ENCODE data around the gene RAD51B. TPM values are rescaled to one million over a fixed set of nuclear protein-coding genes. Genes with fewer than 3 reads are reported as not detected.
"Not testable (repeated sequence)": the region's sequence is repeated elsewhere in the genome, so short reads cannot be mapped to it uniquely, and the experiment has no call there.

The RAD51B gene
- total RNA-seq, 2 donors from 2014 or later, result 37.0 to 49.7 TPM

- Mint-ChIP-seq H3K27ac (no peak overlapping the region), H3K4me1 (no peaks in the 10 kb centered on the region), H3K36me3 (ENCODE audit: low read depth) (no peaks in the 10 kb centered on the region), H3K4me3 (no peak overlapping the region), H3K9me3 (no peaks in the 10 kb centered on the region), H3K27me3 (no peaks in the 10 kb centered on the region)
- no peak for ATAC-seq (replicated peaks)
Observed at GRCh38 chr14:68041876-68042354, 222.3 kb downstream of the RAD51B start.

GRCh38 chr14:68042586-68043210 is 223.1 kb downstream of the RAD51B start:
- H3K27me3 Mint-ChIP-seq, result no peaks in the 10 kb centered on the region

GRCh38 chr14:68043752-68044151 is 224.2 kb downstream of the RAD51B start:
- H3K4me3 Mint-ChIP-seq, result no peak overlapping the region
- no peak for ATAC-seq (replicated peaks)
- no peaks in the 10 kb centered on the region for H3K36me3 Mint-ChIP-seq (ENCODE audit: low read depth)
- H3K4me1 Mint-ChIP-seq, result no peaks in the 10 kb centered on the region
- no peaks in the 10 kb centered on the region for H3K9me3 Mint-ChIP-seq
- no peak overlapping the region for H3K27ac Mint-ChIP-seq
- no peaks in the 10 kb centered on the region for H3K27me3 Mint-ChIP-seq

More at GRCh38 chr14:68042586-68043210, 223.1 kb downstream of the RAD51B start:
- no peaks in the 10 kb centered on the region for H3K9me3 Mint-ChIP-seq
- no peak overlapping the region for H3K27ac Mint-ChIP-seq
- no peak for ATAC-seq (replicated peaks)
- no peak overlapping the region for H3K4me3 Mint-ChIP-seq
- no peaks in the 10 kb centered on the region for H3K36me3 Mint-ChIP-seq (ENCODE audit: low read depth)
- H3K4me1 Mint-ChIP-seq, result no peaks in the 10 kb centered on the region

- ATAC-seq (replicated peaks), result no peak
- Mint-ChIP-seq H3K9me3 (no peaks in the 10 kb centered on the region), H3K27me3 (no peaks in the 10 kb centered on the region), H3K27ac (no peak overlapping the region), H3K4me3 (no peak overlapping the region), H3K4me1 (no peaks in the 10 kb centered on the region), H3K36me3 (ENCODE audit: low read depth) (no peaks in the 10 kb centered on the region)
Observed at GRCh38 chr14:68047906-68048305, 228.3 kb downstream of the RAD51B start.

- not testable (repeated sequence) for ATAC-seq (replicated peaks); H3K27me3 Mint-ChIP-seq; H3K4me3 Mint-ChIP-seq; H3K4me1 Mint-ChIP-seq; H3K9me3 Mint-ChIP-seq; H3K36me3 Mint-ChIP-seq (ENCODE audit: low read depth); H3K27ac Mint-ChIP-seq
Observed at GRCh38 chr14:68048815-68049214, 229.2 kb downstream of the RAD51B start.

- Mint-ChIP-seq H3K4me3 (no peak overlapping the region), H3K27me3 (no peaks in the 10 kb centered on the region), H3K9me3 (no peaks in the 10 kb centered on the region), H3K4me1 (no peaks in the 10 kb centered on the region), H3K27ac (no peak overlapping the region), H3K36me3 (ENCODE audit: low read depth) (no peaks in the 10 kb centered on the region)
- ATAC-seq (replicated peaks), result no peak
Observed at GRCh38 chr14:68050177-68050576, 230.6 kb downstream of the RAD51B start.

GRCh38 chr14:68051146-68051545 is 231.6 kb downstream of the RAD51B start:
- Mint-ChIP-seq H3K4me3 (no peak overlapping the region), H3K27ac (no peak overlapping the region), H3K9me3 (no peaks in the 10 kb centered on the region), H3K36me3 (ENCODE audit: low read depth) (no peaks in the 10 kb centered on the region), H3K27me3 (no peaks in the 10 kb centered on the region), H3K4me1 (no peaks in the 10 kb centered on the region)
- no peak for ATAC-seq (replicated peaks)

GRCh38 chr14:68060198-68060597 is 240.6 kb downstream of the RAD51B start:
- Mint-ChIP-seq H3K4me3 (no peak overlapping the region), H3K27me3 (no peaks in the 10 kb centered on the region), H3K36me3 (ENCODE audit: low read depth) (no peaks in the 10 kb centered on the region), H3K4me1 (no peaks in the 10 kb centered on the region), H3K9me3 (peaks cover 8% of the 10 kb centered on the region), H3K27ac (no peak overlapping the region)
- ATAC-seq (replicated peaks), result no peak

- ATAC-seq (replicated peaks), result no peak
- H3K27me3 Mint-ChIP-seq, result no peaks in the 10 kb centered on the region
Observed at GRCh38 chr14:68062651-68063050, 243.1 kb downstream of the RAD51B start.

GRCh38 chr14:68065322-68065721 is 245.7 kb downstream of the RAD51B start:
- H3K4me3 Mint-ChIP-seq, result no peak overlapping the region
- H3K4me1 Mint-ChIP-seq, result no peaks in the 10 kb centered on the region
- H3K9me3 Mint-ChIP-seq, result peaks cover 13% of the 10 kb centered on the region
- H3K36me3 Mint-ChIP-seq (ENCODE audit: low read depth), result no peaks in the 10 kb centered on the region
- H3K27me3 Mint-ChIP-seq, result no peaks in the 10 kb centered on the region
- H3K27ac Mint-ChIP-seq, result no peak overlapping the region
- no peak for ATAC-seq (replicated peaks)

More at GRCh38 chr14:68062651-68063050, 243.1 kb downstream of the RAD51B start:
- Mint-ChIP-seq H3K4me1 (no peaks in the 10 kb centered on the region), H3K4me3 (no peak overlapping the region), H3K27ac (no peak overlapping the region), H3K36me3 (ENCODE audit: low read depth) (no peaks in the 10 kb centered on the region), H3K9me3 (peaks cover 8% of the 10 kb centered on the region)

GRCh38 chr14:68074765-68075381 is 255.3 kb downstream of the RAD51B start:
- H3K36me3 Mint-ChIP-seq (ENCODE audit: low read depth), result no peaks in the 10 kb centered on the region
- H3K27me3 Mint-ChIP-seq, result no peaks in the 10 kb centered on the region
- ATAC-seq (replicated peaks), result no peak
- H3K27ac Mint-ChIP-seq, result no peak overlapping the region
- H3K9me3 Mint-ChIP-seq, result peaks cover 25% of the 10 kb centered on the region
- H3K4me3 Mint-ChIP-seq, result no peak overlapping the region
- H3K4me1 Mint-ChIP-seq, result no peaks in the 10 kb centered on the region

GRCh38 chr14:68075382-68076029 is 255.9 kb downstream of the RAD51B start:
- Mint-ChIP-seq H3K27me3 (no peaks in the 10 kb centered on the region), H3K9me3 (peaks cover 25% of the 10 kb centered on the region), H3K36me3 (ENCODE audit: low read depth) (no peaks in the 10 kb centered on the region), H3K4me3 (no peak overlapping the region), H3K27ac (no peak overlapping the region), H3K4me1 (no peaks in the 10 kb centered on the region)
- ATAC-seq (replicated peaks), result no peak

- Mint-ChIP-seq H3K27ac (no peak overlapping the region), H3K9me3 (peaks cover 21% of the 10 kb centered on the region), H3K4me3 (no peak overlapping the region), H3K27me3 (no peaks in the 10 kb centered on the region), H3K36me3 (ENCODE audit: low read depth) (no peaks in the 10 kb centered on the region), H3K4me1 (no peaks in the 10 kb centered on the region)
- ATAC-seq (replicated peaks), result no peak
Observed at GRCh38 chr14:68076451-68076850, 256.9 kb downstream of the RAD51B start.

- Mint-ChIP-seq H3K4me3 (no peak overlapping the region), H3K4me1 (no peaks in the 10 kb centered on the region), H3K27me3 (no peaks in the 10 kb centered on the region), H3K9me3 (no peaks in the 10 kb centered on the region), H3K36me3 (ENCODE audit: low read depth) (no peaks in the 10 kb centered on the region), H3K27ac (no peak overlapping the region)
- ATAC-seq (replicated peaks), result no peak
Observed at GRCh38 chr14:68079941-68080697, 260.5 kb downstream of the RAD51B start.

Measured in activated T-helper 17 cell treated with anti-CD3 and anti-CD28 coated beads, Interleukin-2, amount 50 U/mL, for 72 hours (primary cell).